ENCODE measurements around the gene SYNE2.

SYNE2 gene

GRCh38 chr14:64062381-64063115 lies 209.7 kb downstream of the SYNE2 start:
- in situ Hi-C loops (cut with MboI; ENCODE audit: low sequenced_read_pairs) = no loop called here

- in situ Hi-C loops (cut with MboI; ENCODE audit: low sequenced_read_pairs) = no loop called here
Measured at GRCh38 chr14:64064447-64064846, 211.6 kb downstream of the SYNE2 start.

- in situ Hi-C loops (cut with MboI; ENCODE audit: low sequenced_read_pairs) = no loop called here
Measured at GRCh38 chr14:64069634-64070359, 217.0 kb downstream of the SYNE2 start.

- in situ Hi-C loops (cut with MboI; ENCODE audit: low sequenced_read_pairs) = no loop called here
Measured at GRCh38 chr14:64074961-64075612, 222.3 kb downstream of the SYNE2 start.

- in situ Hi-C loops (cut with MboI; ENCODE audit: low sequenced_read_pairs) = no loop called here
Measured at GRCh38 chr14:64075613-64076005, 222.8 kb downstream of the SYNE2 start.

GRCh38 chr14:64080452-64080851 lies 227.6 kb downstream of the SYNE2 start:
- in situ Hi-C loops (cut with MboI; ENCODE audit: low sequenced_read_pairs) = no loop called here

- in situ Hi-C loops (cut with MboI; ENCODE audit: low sequenced_read_pairs) = no loop called here
Measured at GRCh38 chr14:64081174-64081746, 228.5 kb downstream of the SYNE2 start.

GRCh38 chr14:64082837-64083236 lies 230.0 kb downstream of the SYNE2 start:
- in situ Hi-C loops (cut with MboI; ENCODE audit: low sequenced_read_pairs) = no loop called here

- in situ Hi-C loops (cut with MboI; ENCODE audit: low sequenced_read_pairs) = no loop called here
Measured at GRCh38 chr14:64088647-64088964, 235.8 kb downstream of the SYNE2 start.

- in situ Hi-C loops (cut with MboI; ENCODE audit: low sequenced_read_pairs) = no loop called here
Measured at GRCh38 chr14:64089920-64090319, 237.1 kb downstream of the SYNE2 start.

GRCh38 chr14:64091217-64091616 lies 238.4 kb downstream of the SYNE2 start:
- in situ Hi-C loops (cut with MboI; ENCODE audit: low sequenced_read_pairs) = no loop called here

- in situ Hi-C loops (cut with MboI; ENCODE audit: low sequenced_read_pairs) = no loop called here
Measured at GRCh38 chr14:64092338-64092737, 239.5 kb downstream of the SYNE2 start.

GRCh38 chr14:64092940-64093339 lies 240.1 kb downstream of the SYNE2 start:
- in situ Hi-C loops (cut with MboI; ENCODE audit: low sequenced_read_pairs) = no loop called here

- in situ Hi-C loops (cut with MboI; ENCODE audit: low sequenced_read_pairs) = no loop called here
Measured at GRCh38 chr14:64095620-64096019, 242.8 kb downstream of the SYNE2 start.

- in situ Hi-C loops (cut with MboI; ENCODE audit: low sequenced_read_pairs) = no loop called here
Measured at GRCh38 chr14:64098120-64098519, 245.3 kb downstream of the SYNE2 start.

- in situ Hi-C loops (cut with MboI; ENCODE audit: low sequenced_read_pairs) = no loop called here
Measured at GRCh38 chr14:64107438-64107837, 254.6 kb downstream of the SYNE2 start.

GRCh38 chr14:64109819-64110554 lies 257.2 kb downstream of the SYNE2 start:
- in situ Hi-C loops (cut with MboI; ENCODE audit: low sequenced_read_pairs) = no loop called here

GRCh38 chr14:64110802-64111201 lies 258.0 kb downstream of the SYNE2 start:
- in situ Hi-C loops (cut with MboI; ENCODE audit: low sequenced_read_pairs) = no loop called here

GRCh38 chr14:64112867-64113678 lies 260.3 kb downstream of the SYNE2 start:
- in situ Hi-C loops (cut with MboI; ENCODE audit: low sequenced_read_pairs) = no loop called here

GRCh38 chr14:64114166-64114565 lies 261.4 kb downstream of the SYNE2 start:
- in situ Hi-C loops (cut with MboI; ENCODE audit: low sequenced_read_pairs) = no loop called here

Measured in HL-60/S4 treated with phorbol 12-myristate 13-acetate at 8.2 ng/mL for 4 days and 3 days (cell line).